Epithelial cell of proximal tubule (primary cell): Measurements from ENCODE around the gene RPUSD3. TPM values are rescaled to one million over a fixed set of nuclear protein-coding genes. Genes with fewer than 3 reads are reported as not detected.

ENCODE experiments used
- DNase-seq: peaks from one replicate; pipeline ENCODE4 v3.0.0-alpha.2; 2011; ENCODE audit warnings: low read depth
- H3K4me3 ChIP-seq: 2 replicates; pipeline ENCODE4 v1.5.1; 2011; ENCODE audit warnings: low read depth, mild to moderate bottlenecking, low read length
- total RNA-seq: library from RNA; depleted of rRNA; stranded (reverse); fragments of >200 nt; gene quantifications from 2 replicates; pipeline ENCODE4 v1.2.3, GENCODE V29; 2015
- TF ChIP-seq, protein P1 (sequence below): conservative IDR thresholded peaks from 2 replicates; pipeline ENCODE4 v1.5.1; 2012; ENCODE audit warnings: low read depth, mild to moderate bottlenecking, low read length

Gene RPUSD3
- total RNA-seq, 1 donor from 2014 or later = 45.1 TPM

DNA sequence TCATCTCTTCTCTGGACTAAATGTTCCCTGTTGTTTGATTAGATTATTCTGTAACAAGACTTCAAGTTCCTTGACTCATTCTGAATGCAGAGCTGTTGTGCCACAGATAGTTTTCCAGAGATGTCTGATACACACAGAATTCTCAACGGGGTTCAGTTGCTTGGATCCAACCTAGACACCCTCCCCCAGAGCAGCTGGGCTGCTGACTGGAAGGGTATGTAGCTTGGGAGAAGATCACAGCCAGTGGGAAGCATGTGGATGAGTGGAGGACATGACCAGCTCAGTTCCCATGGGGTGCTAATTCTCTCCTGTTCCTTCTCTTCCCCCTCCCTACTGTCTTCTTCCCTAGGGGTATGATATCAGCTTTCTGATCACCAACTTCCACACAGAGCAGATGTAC lies 40.3 kb downstream of the RPUSD3 start:
- no peak overlapping the region for H3K4me3 ChIP-seq
- DNase-seq = no peak
- TF ChIP-seq, protein P1, sequence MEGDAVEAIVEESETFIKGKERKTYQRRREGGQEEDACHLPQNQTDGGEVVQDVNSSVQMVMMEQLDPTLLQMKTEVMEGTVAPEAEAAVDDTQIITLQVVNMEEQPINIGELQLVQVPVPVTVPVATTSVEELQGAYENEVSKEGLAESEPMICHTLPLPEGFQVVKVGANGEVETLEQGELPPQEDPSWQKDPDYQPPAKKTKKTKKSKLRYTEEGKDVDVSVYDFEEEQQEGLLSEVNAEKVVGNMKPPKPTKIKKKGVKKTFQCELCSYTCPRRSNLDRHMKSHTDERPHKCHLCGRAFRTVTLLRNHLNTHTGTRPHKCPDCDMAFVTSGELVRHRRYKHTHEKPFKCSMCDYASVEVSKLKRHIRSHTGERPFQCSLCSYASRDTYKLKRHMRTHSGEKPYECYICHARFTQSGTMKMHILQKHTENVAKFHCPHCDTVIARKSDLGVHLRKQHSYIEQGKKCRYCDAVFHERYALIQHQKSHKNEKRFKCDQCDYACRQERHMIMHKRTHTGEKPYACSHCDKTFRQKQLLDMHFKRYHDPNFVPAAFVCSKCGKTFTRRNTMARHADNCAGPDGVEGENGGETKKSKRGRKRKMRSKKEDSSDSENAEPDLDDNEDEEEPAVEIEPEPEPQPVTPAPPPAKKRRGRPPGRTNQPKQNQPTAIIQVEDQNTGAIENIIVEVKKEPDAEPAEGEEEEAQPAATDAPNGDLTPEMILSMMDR = no peak

DNA sequence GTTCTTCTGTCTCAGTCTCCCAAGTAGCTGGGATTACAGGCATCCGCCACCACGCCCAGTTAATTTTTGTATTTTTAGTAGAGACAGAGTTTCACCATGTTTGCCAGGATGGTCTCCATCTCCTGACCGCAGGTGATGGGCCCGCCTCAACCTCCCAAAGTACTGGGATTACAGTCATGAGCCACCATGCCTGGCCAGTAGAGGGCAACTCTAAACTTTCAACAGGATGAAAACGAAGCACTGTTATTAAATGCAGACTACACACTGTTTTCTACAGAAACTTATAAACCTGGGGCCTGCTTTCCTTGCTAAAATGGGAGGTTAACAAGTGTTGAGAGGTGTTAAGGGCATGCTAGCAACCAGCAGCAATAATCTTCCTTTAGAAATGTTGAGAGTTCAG lies 43.3 kb downstream of the RPUSD3 start:
- H3K4me3 ChIP-seq = no peak overlapping the region
- no peak for DNase-seq
- TF ChIP-seq, protein P1 = peak; percentile 44

DNA sequence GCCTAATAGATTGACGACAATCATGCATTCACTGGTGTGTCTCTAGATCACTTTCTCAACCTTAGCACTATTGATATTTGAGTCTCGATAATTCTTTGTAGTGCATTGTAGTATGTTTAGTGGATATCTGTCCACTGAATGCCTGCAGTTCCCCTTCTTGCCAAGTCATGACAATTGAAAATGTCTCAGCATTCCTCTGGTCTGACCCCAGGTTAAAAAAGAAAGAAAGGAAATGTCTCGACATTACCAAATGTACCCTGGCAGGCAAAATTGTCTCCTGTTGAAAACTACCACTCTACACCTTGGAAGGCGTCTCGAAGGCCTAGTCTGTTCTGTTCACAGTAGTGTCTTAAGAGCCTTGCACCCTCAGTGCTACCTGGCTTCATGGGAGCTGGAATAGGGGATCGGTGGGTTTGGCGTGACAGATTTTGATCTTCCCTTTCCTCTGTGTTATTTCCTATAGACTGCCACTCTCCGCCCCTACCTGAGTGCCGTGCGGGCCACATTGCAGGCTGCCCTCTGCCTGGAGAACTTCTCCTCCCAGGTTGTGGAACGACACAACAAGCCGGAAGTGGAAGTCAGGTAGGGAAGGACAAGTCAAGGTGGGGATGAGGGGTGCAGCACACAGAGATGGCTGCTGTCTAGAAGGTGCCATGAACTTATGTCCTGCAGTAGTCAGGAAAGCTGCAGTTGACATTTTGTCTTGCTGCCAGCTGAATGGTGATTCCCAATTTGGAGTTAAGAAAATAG lies 46.4 kb downstream of the RPUSD3 start:
- no peak for DNase-seq
- TF ChIP-seq, protein P1 = no peak
- H3K4me3 ChIP-seq = no peak overlapping the region

DNA sequence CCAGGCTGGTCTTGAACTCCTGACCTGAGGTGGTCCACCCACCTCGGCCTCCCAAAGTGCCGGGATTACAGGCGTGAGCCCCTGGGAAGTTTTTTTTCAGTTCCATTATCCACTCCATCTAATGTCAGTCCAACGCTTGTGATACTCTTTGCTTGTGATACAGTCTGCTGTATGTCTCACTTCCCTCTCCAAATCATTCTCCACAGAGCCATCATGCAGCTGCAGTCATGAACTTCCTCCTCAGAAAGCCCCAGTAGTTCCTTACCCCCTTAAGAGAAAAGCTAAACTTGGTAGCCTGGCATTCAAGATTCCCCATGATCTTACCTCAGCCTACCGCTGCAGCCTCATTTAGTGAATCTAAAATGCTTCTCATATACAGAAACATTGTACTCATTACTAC lies 48.6 kb downstream of the RPUSD3 start:
- no peak for DNase-seq
- no peak overlapping the region for H3K4me3 ChIP-seq
- TF ChIP-seq, protein P1 = no peak

DNA sequence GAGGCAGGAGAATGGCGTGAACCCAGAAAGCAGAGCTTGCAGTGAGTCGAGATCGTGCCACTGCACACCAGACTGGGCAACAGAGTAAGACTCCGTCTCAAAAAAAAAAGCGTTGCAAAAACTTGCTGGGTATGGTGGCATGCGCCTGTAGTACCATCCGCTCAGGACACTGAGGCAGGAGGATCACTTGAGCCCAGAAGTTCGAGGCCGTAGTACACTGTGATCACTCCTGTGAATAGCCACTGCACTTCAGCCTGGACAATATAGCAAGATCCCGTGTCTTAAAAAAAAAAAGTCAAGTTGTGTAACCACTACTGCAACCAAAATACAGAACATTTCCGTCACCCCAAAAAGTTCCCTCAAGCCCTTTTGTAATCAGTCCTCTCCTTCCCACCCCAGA lies 49.4 kb downstream of the RPUSD3 start:
- DNase-seq = no peak
- H3K4me3 ChIP-seq = no peak overlapping the region
- TF ChIP-seq, protein P1 = no peak

DNA sequence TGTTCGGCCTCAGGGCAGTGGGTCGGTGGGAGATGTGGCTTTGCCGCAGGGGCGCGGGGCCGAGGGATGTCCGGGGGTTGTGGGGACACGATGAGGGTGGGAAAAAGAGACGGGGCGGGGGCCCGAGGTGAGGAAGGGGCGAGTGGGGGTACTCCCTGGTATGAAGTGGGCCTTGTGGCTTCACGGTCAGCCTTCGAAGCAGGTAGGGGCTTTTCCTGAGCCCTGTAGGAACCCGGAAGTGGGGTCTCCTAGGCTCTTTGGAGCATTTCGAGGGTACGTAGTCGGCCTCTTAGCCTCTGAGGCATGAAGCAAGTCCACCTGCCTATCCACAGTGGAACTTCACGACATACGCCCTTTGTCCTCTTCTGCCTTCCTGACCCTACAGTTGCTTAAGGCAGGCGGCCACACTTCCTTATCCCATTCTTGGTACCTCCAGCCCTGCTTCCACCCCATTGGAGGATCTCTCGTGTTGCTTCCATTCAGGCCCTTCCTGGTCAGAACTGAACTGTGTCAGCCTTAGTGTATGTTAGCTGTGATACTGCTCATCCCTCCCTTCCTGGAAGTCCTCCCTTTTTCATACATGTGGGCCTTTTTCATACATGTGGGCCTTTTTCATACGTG lies 50.5 kb downstream of the RPUSD3 start:
- DNase-seq = no peak
- TF ChIP-seq, protein P1 = no peak

More for the DNA sequence above, 50.5 kb downstream of the RPUSD3 start:
- H3K4me3 ChIP-seq = peak overlapping the region; percentile 91
